SK-N-SH (cell line): ENCODE measurements around the gene TMEM234. TPM values are rescaled to one million over a fixed set of nuclear protein-coding genes. Genes with fewer than 3 reads are reported as not detected.
A peak's percentile ranks its signal among the peaks of the same experiment; 100 is the strongest.

Source experiments
- CTCF ChIA-PET: fragments of 300-600, 350-600 bp; formaldehyde crosslinking; extraction: SDS; loops from one replicate; lab custom pipeline; 2021; lab: Yijun Ruan, JAX
- POLR2A ChIA-PET: fragments of 350-600 bp; sonication (Branson Sonifier 250); formaldehyde crosslinking; extraction: SDS; loops from one replicate; lab custom pipeline; 2020; ENCODE audit warnings: antibody characterized with exemption, inconsistent platforms; lab: Yijun Ruan, JAX
- DNase-seq: peaks from one replicate; pipeline ENCODE4 v3.0.0; 2012
- H2AFZ ChIP-seq: fragments of 200-600 bp; sonication (generic); 2 replicates; pipeline ENCODE4 v1.8.1; 2016; ENCODE audit warnings: antibody characterized with exemption, mild to moderate bottlenecking, low read depth
- H3F3A ChIP-seq: fragments of 200-600 bp; sonication (generic); replicated peaks from 2 replicates; pipeline ENCODE3; 2016; ENCODE audit warnings: antibody characterized with exemption, mild to moderate bottlenecking; ENCODE audit not compliant: insufficient read depth
- H3K27ac ChIP-seq, 2 experiments: fragments of 200-500 bp in 1 of 2; fragments of 200-600 bp in 1 of 2; sonication (Bioruptor generic) in 1 of 2; sonication (generic), shearing (Covaris generic) in 1 of 2; 2 replicates each; pipeline versions ENCODE4 v1.5.1 to v1.6.1; 2014 to 2016; ENCODE audit warnings: low read depth in 2 of 2, inconsistent platforms in 1 of 2, low read length in 1 of 2, mild to moderate bottlenecking in 1 of 2, mixed read lengths in 1 of 2
- H3K27me3 ChIP-seq: fragments of 200-600 bp; sonication (generic), shearing (Covaris generic); 2 replicates; pipeline ENCODE4 v1.6.1; 2016; ENCODE audit warnings: mixed run types; ENCODE audit not compliant: insufficient read depth
- H3K36me3 ChIP-seq, 2 experiments: fragments of 200-500 bp in 1 of 2; fragments of 200-600 bp in 1 of 2; sonication (Bioruptor generic) in 1 of 2; sonication (generic) in 1 of 2; replicated peaks in 1 of 2; 2 replicates each; pipeline versions ENCODE3 to v1.5.1; 2014 to 2016; ENCODE audit warnings: low read length in 1 of 2, mild to moderate bottlenecking in 1 of 2; ENCODE audit not compliant: insufficient read depth in 2 of 2, control insufficient read depth in 1 of 2
- H3K4me1 ChIP-seq, 2 experiments: fragments of 200-500 bp in 1 of 2; fragments of 200-600 bp in 1 of 2; sonication (Bioruptor generic) in 1 of 2; sonication (generic), shearing (Covaris generic) in 1 of 2; 2 replicates each; pipeline versions ENCODE4 v1.5.1 to v1.6.1; 2014 to 2016; ENCODE audit warnings: low read depth in 1 of 2, low read length in 1 of 2, mixed run types in 1 of 2; ENCODE audit not compliant: insufficient read depth in 2 of 2, control insufficient read depth in 1 of 2
- H3K4me2 ChIP-seq: fragments of 200-600 bp; sonication (generic), shearing (Covaris generic); 2 replicates; pipeline ENCODE4 v1.6.1; 2017; ENCODE audit warnings: mixed run types
- H3K4me3 ChIP-seq, 2 experiments: fragments of 200-500 bp in 1 of 2; fragments of 200-600 bp in 1 of 2; sonication (Bioruptor generic) in 1 of 2; sonication (generic), shearing (Covaris generic) in 1 of 2; 2 replicates each; pipeline versions ENCODE4 v1.5.1 to v1.8.1; 2014 to 2016; ENCODE audit warnings: low read depth in 2 of 2, inconsistent platforms in 1 of 2, low read length in 1 of 2, mild to moderate bottlenecking in 1 of 2, mixed read lengths in 1 of 2, moderate library complexity in 1 of 2
- H3K79me2 ChIP-seq: fragments of 200-600 bp; sonication (generic); 2 replicates; pipeline ENCODE4 v1.8.1; 2017; ENCODE audit warnings: mild to moderate bottlenecking; ENCODE audit not compliant: insufficient read depth
- H3K9ac ChIP-seq: fragments of 200-600 bp; sonication (generic); 2 replicates; pipeline ENCODE4 v1.6.1; 2017; ENCODE audit warnings: mixed run types
- H3K9me2 ChIP-seq: fragments of 200-600 bp; sonication (generic); 2 replicates; pipeline ENCODE4 v1.6.1; 2017; ENCODE audit warnings: mixed run types
- H3K9me3 ChIP-seq: fragments of 200-600 bp; sonication (generic); 2 replicates; pipeline ENCODE4 v1.6.1; 2017; ENCODE audit warnings: mixed run types, mild to moderate bottlenecking, moderate library complexity
- H4K20me1 ChIP-seq: fragments of 200-600 bp; sonication (generic); 2 replicates; pipeline ENCODE4 v1.6.1; 2017; ENCODE audit warnings: mild to moderate bottlenecking, mixed run types; ENCODE audit not compliant: insufficient read depth
- CHD2 ChIP-seq: fragments of 150-350 bp; IDR thresholded peaks from 2 replicates; pipeline ENCODE4 v1.6.1; 2018; ENCODE audit warnings: low read length; ENCODE audit not compliant: partially characterized antibody
- ELF1 ChIP-seq: IDR thresholded peaks from 2 replicates; pipeline ENCODE4 v1.4.0; 2012
- FOSL2 ChIP-seq: IDR thresholded peaks from 2 replicates; pipeline ENCODE4 v1.4.0; 2012; ENCODE audit warnings: low read depth, mild to moderate bottlenecking, moderate library complexity, borderline replicate concordance
- FOXJ3 ChIP-seq: sonication (generic); formaldehyde crosslinking; IDR thresholded peaks from 2 replicates; pipeline ENCODE4 v1.5.1; 2020; ENCODE audit warnings: mild to moderate bottlenecking, missing genetic modification reagents
- GABPA ChIP-seq: IDR thresholded peaks from 2 replicates; pipeline ENCODE4 v1.4.0; 2012; ENCODE audit warnings: low read depth, mild to moderate bottlenecking
- GATA2 ChIP-seq: sonication (generic); formaldehyde crosslinking; IDR thresholded peaks from 2 replicates; pipeline ENCODE4 v1.5.0; 2020; ENCODE audit warnings: mild to moderate bottlenecking, missing genetic modification reagents
- IRF3 ChIP-seq: fragments of 150-350 bp; IDR thresholded peaks from 2 replicates; pipeline ENCODE4 v1.6.1; 2016; ENCODE audit warnings: mild to moderate bottlenecking, low read depth, low read length
- MAX ChIP-seq: IDR thresholded peaks from 2 replicates; pipeline ENCODE4 v1.4.0; 2012; ENCODE audit warnings: low read depth
- MXI1 ChIP-seq: IDR thresholded peaks from 2 replicates; pipeline ENCODE4 v1.6.1; 2012; ENCODE audit warnings: mild to moderate bottlenecking, low read depth, low read length, improper control_type of control experiment
- NFIC ChIP-seq: IDR thresholded peaks from 2 replicates; pipeline ENCODE4 v1.4.0; 2012; ENCODE audit warnings: borderline replicate concordance
- NRF1 ChIP-seq: IDR thresholded peaks from 2 replicates; pipeline ENCODE4 v1.6.1; 2012; ENCODE audit warnings: low read depth, mild to moderate bottlenecking, low read length
- POLR2AphosphoS5 ChIP-seq: IDR thresholded peaks from 2 replicates; pipeline ENCODE4 v1.6.1; 2012; ENCODE audit warnings: low read depth, low read length
- RCOR1 ChIP-seq: fragments of 150-350 bp; IDR thresholded peaks from 2 replicates; pipeline ENCODE4 v1.6.1; 2017; ENCODE audit warnings: antibody characterized with exemption, low read length
- RXRA ChIP-seq: IDR thresholded peaks from 2 replicates; pipeline ENCODE4 v1.4.0; 2012; ENCODE audit warnings: low read depth, mild to moderate bottlenecking, borderline replicate concordance
- SIN3A ChIP-seq: IDR thresholded peaks from 2 replicates; pipeline ENCODE4 v1.6.1; 2012; ENCODE audit warnings: low read depth, mild to moderate bottlenecking, low read length, moderate library complexity, borderline replicate concordance
- SMC3 ChIP-seq: IDR thresholded peaks from 2 replicates; pipeline ENCODE4 v1.6.1; 2012; ENCODE audit warnings: low read depth, low read length, improper control_type of control experiment
- TAF1 ChIP-seq: IDR thresholded peaks from 2 replicates; pipeline ENCODE4 v1.6.1; 2012; ENCODE audit warnings: low read depth, mild to moderate bottlenecking, low read length, moderate library complexity, borderline replicate concordance
- TEAD4 ChIP-seq: IDR thresholded peaks from 2 replicates; pipeline ENCODE4 v1.4.0; 2012; ENCODE audit warnings: mild to moderate bottlenecking, borderline replicate concordance; ENCODE audit not compliant: insufficient read depth
- USF1 ChIP-seq: IDR thresholded peaks from 2 replicates; pipeline ENCODE4 v1.4.0; 2012; ENCODE audit warnings: low read depth, borderline replicate concordance
- YY1 ChIP-seq: IDR thresholded peaks from 2 replicates; pipeline ENCODE4 v1.4.0; 2012; ENCODE audit warnings: low read depth, mild to moderate bottlenecking
- ZBTB33 ChIP-seq: IDR thresholded peaks from 2 replicates; pipeline ENCODE4 v1.4.0; 2012; ENCODE audit warnings: low read depth, borderline replicate concordance
- WGBS: methylation state at CpG from one replicate; pipeline ENCODE4 v1.1.6; 2017; ENCODE audit warnings: low lambda C conversion rate; 5-methylcytosine and 5-hydroxymethylcytosine counted together
- polyA plus RNA-seq, 3 experiments: library from polyadenylated mRNA; depleted of rRNA; stranded (reverse); fragments of >200 nt; gene quantifications; 2 replicates each; pipeline ENCODE4 v1.2.3, GENCODE V29; 2012

TMEM234 gene
- polyA plus RNA-seq (2012; rRNA removed) = 31.8 and 31.9 TPM in 2 replicates
- polyA plus RNA-seq (2012; cell fraction: cytosol; rRNA removed) = 15.8 and 16.2 TPM in 2 replicates
- polyA plus RNA-seq (2012; cell fraction: nucleus; rRNA removed) = 122 and 134 TPM in 2 replicates

- H3K36me3 ChIP-seq = peaks cover 17 to 33% of the 10 kb centered on the region in 2 experiments
- H3K9ac ChIP-seq = peak within 1 kb of the TSS; percentile 99
- peaks cover 8 to 17% of the 10 kb centered on the region in 2 experiments; a peak in 3 of 4 replicates for H3K4me1 ChIP-seq
- ChIA-PET POLR2A (interaction anchor here (1.4 kb wide), 1 partner anchor 9 kb away, joined by 3 read pairs; no protein-coding TSS in a partner anchor), CTCF (interaction anchor here (1.1 to 4.3 kb wide), 2 partner anchors 18 to 151 kb away, joined by 3 to 20 read pairs; no protein-coding TSS in a partner anchor)
- no peaks in the 10 kb centered on the region for H3F3A ChIP-seq
- WGBS = 1% methylated on average over 29 of the region's 46 CpGs
- TF ChIP-seq TAF1 = peak; percentile 62; the same call in 1 of the 2 replicates
- peak; percentile 93 for TF ChIP-seq MXI1
- TF ChIP-seq SMC3 = no peak
- TF ChIP-seq NRF1 = no peak
- peak; percentile 94 for TF ChIP-seq ELF1
- no peak for TF ChIP-seq RCOR1
- no peak for TF ChIP-seq FOXJ3 (CRISPR knock-in tag)
- TF ChIP-seq SIN3A = peak; percentile 45; the same call in 1 of the 2 replicates
- TF ChIP-seq YY1 = peak; percentile 78; the same call in 1 of the 2 replicates
- no peak for TF ChIP-seq RXRA
- no peak for TF ChIP-seq TEAD4
- no peak for TF ChIP-seq NFIC
- peak; percentile 97 for TF ChIP-seq MAX
- TF ChIP-seq GABPA = peak; percentile 95
- TF ChIP-seq ZBTB33 = 0 out of 2 replicates have a peak, but pooled peaks have one; percentile 29
- TF ChIP-seq USF1 = no peak
- no peak for TF ChIP-seq GATA2 (CRISPR knock-in tag)
- peak; percentile 16; the same call in 1 of the 2 replicates for TF ChIP-seq FOSL2
- peak; percentile 95 for TF ChIP-seq POLR2AphosphoS5
- no peak for TF ChIP-seq IRF3
- TF ChIP-seq CHD2 = peak; percentile 87
- peak within 1 kb of the TSS; percentile 59 to 79 for H3K4me3 ChIP-seq
- peak; percentile 93 for DNase-seq
- H3K4me2 ChIP-seq = peak within 1 kb of the TSS; percentile 90
- no peaks in the 10 kb centered on the region for H3K27me3 ChIP-seq
- no peaks in the 10 kb centered on the region for H3K9me2 ChIP-seq
- peaks cover 66% of the 10 kb centered on the region for H3K79me2 ChIP-seq
- no peaks in the 10 kb centered on the region for H3K9me3 ChIP-seq
- H3K27ac ChIP-seq = peak within 1 kb of the TSS; percentile 79 to 83
- H4K20me1 ChIP-seq = no peaks in the 10 kb centered on the region
- peak within 1 kb of the TSS; percentile 89 for H2AFZ ChIP-seq
These were observed at the start of gene TMEM234, which contains the start of gene EIF3I for GRCh38 chr1:32221980-32222755. Gene TMEM234 (minus strand): TSS chr1:32222353. CDS start chr1:32222322, 31 bp downstream. Gene EIF3I (plus strand): TSS chr1:32222407. CDS start chr1:32222442, 35 bp downstream.
